ENCODE data around the gene RICTOR. TPM values are rescaled to one million over a fixed set of nuclear protein-coding genes. Genes with fewer than 3 reads are reported as not detected.

Gene RICTOR, protein sequence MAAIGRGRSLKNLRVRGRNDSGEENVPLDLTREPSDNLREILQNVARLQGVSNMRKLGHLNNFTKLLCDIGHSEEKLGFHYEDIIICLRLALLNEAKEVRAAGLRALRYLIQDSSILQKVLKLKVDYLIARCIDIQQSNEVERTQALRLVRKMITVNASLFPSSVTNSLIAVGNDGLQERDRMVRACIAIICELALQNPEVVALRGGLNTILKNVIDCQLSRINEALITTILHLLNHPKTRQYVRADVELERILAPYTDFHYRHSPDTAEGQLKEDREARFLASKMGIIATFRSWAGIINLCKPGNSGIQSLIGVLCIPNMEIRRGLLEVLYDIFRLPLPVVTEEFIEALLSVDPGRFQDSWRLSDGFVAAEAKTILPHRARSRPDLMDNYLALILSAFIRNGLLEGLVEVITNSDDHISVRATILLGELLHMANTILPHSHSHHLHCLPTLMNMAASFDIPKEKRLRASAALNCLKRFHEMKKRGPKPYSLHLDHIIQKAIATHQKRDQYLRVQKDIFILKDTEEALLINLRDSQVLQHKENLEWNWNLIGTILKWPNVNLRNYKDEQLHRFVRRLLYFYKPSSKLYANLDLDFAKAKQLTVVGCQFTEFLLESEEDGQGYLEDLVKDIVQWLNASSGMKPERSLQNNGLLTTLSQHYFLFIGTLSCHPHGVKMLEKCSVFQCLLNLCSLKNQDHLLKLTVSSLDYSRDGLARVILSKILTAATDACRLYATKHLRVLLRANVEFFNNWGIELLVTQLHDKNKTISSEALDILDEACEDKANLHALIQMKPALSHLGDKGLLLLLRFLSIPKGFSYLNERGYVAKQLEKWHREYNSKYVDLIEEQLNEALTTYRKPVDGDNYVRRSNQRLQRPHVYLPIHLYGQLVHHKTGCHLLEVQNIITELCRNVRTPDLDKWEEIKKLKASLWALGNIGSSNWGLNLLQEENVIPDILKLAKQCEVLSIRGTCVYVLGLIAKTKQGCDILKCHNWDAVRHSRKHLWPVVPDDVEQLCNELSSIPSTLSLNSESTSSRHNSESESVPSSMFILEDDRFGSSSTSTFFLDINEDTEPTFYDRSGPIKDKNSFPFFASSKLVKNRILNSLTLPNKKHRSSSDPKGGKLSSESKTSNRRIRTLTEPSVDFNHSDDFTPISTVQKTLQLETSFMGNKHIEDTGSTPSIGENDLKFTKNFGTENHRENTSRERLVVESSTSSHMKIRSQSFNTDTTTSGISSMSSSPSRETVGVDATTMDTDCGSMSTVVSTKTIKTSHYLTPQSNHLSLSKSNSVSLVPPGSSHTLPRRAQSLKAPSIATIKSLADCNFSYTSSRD (N-terminal part only)
- polyA plus RNA-seq (2012; ENCODE audit: insufficient read depth, insufficient read length): 6.5 TPM

- H3K4me3 ChIP-seq (ENCODE audit: low read length): peak within 1 kb of the TSS; percentile 84
- peak; percentile 72 for DNase-seq (ENCODE audit: low read depth, low spot score)
These were observed at the start of gene RICTOR for GRCh38 chr5:39074017-39074814. Gene RICTOR, minus strand, starts transcription at chr5:39074399. Its CDS starts 22 bp downstream, at chr5:39074377.

DNA sequence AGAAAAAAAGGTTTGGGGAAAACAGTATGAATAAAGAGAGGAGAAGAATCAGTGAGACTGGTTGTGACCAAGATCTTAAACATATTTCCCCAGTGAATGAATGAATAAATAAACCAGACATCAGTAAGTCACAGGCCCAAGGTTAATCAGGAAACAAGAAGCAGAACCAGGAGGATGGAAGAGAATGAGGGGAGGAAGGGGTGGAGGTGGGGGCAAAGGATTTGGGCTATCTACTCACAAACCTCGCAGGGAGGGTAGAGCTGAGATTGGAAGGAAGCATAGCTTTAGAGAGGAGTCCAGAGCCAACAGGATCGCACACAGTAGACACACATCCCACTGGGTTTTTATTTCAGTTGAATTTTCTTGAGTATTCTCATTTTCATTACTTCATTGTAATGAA, 47.7 kb upstream of the RICTOR start:
- no peak overlapping the region for H3K4me3 ChIP-seq (ENCODE audit: low read length)
- no peak for DNase-seq (ENCODE audit: low read depth, low spot score)

- no peak for DNase-seq (ENCODE audit: low read depth, low spot score)
- no peak overlapping the region for H3K4me3 ChIP-seq (ENCODE audit: low read length)
These were observed 47.1 kb upstream of the RICTOR start for GRCh38 chr5:39121315-39121714.

- no peak overlapping the region for H3K4me3 ChIP-seq (ENCODE audit: low read length)
- no peak for DNase-seq (ENCODE audit: low read depth, low spot score)
These were observed 45.8 kb upstream of the RICTOR start for GRCh38 chr5:39120052-39120420.

DNA sequence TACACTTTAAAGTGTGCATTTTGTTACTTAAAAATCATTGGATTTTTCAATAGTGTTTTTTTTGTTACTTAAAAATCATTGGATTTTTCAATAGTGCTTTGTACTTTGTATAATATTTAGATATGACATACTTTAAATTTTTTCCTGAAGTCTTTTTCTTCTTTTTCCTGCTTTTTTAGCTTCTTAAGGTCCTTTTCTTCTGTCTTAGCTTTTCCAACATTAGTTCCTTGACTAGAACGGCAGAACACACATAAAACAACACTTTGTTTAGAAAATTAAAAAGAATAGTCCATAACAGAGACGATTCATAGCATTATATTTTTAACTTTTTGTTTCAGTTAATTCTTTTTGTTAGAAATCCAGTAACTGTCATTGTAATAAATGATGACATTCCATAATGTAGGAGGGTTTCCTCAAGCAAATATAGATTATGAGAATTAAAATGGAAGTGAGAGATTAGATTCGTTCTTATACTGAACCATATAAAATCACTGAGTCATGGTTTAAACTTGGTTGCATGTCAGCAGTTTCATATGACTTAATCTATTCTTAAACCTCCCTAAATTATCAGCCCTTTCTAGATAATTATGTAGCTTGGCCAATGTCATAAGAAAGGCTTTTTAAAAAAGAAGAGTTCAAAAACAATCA, 45.3 kb upstream of the RICTOR start:
- H3K4me3 ChIP-seq (ENCODE audit: low read length): no peak overlapping the region
- no peak for DNase-seq (ENCODE audit: low read depth, low spot score)

DNA sequence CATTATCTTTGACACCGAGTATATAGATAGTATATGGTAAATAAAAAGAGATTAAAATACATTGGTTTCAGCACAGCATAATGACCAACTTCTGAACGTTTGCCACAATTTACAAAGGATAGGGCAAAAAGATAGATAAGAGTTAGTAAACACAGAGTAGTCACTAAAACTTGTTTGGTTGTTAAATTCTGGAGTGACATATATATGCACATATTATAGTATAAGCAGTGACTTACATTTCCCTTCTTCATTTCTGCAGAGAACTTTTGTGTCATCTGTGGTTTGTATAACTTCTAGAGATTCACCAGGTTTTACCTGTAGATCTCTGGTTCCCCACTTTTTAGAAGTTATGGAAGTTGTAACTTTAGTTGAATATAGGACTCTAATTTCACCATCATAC, 44.4 kb upstream of the RICTOR start:
- no peak overlapping the region for H3K4me3 ChIP-seq (ENCODE audit: low read length)
- no peak for DNase-seq (ENCODE audit: low read depth, low spot score)

DNA sequence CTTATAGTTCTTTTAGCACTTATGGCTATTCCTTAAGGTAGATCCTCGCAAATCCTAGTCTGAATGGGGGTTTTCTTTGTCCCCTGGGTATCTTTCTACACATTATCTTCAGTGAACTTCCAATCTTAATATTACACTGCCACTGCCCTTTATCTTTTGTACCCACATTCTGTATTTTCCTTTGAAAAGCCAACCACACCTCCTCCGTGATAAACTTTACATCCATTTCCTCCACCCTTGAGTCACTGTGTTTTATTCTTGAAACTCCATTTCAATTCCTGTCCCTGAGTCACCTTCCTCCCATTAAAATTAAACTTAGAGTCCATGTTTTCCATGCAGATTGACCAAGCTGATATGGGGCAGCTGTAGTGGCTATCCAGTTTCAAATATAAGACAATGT, 43.2 kb upstream of the RICTOR start:
- no peak overlapping the region for H3K4me3 ChIP-seq (ENCODE audit: low read length)
- no peak for DNase-seq (ENCODE audit: low read depth, low spot score)

GRCh38 chr5:39116344-39117170, 42.4 kb upstream of the RICTOR start:
- H3K4me3 ChIP-seq (ENCODE audit: low read length): no peak overlapping the region
- no peak for DNase-seq (ENCODE audit: low read depth, low spot score)

DNA sequence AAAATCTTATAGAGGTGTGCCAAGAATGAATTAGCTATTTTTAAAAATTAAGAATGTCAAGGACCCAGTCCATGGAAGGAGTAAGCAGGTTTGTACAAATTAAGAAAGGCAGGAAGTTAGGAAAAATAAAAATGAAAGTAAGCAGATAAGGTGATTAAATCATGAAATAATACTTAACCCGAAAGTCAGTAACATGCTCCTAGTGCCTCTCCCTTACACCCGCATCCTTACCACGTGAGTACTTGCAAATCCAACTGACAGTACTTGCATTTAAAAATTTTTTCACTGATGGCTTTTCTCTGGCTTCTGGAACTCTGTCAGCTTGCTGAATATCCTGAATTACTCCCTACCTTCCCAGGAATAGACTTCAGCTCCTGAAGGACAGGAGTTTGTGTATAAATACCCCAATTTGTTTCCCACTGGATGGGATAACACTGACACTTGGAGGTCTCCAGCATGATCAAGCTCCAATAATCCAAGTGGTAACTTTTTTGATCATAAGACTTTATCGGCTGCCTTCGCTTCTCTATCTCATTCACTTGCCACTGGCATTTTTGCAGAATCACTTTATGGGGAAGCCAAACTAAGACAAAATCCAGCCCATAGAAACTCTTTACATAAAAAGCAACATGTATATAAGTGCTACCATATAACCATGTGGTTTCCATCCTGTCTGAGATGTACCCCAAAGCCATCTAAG, 41.6 kb upstream of the RICTOR start:
- no peak overlapping the region for H3K4me3 ChIP-seq (ENCODE audit: low read length)
- DNase-seq (ENCODE audit: low read depth, low spot score): no peak

- no peak for DNase-seq (ENCODE audit: low read depth, low spot score)
- H3K4me3 ChIP-seq (ENCODE audit: low read length): no peak overlapping the region
These were observed 40.0 kb upstream of the RICTOR start for GRCh38 chr5:39114155-39114554.

DNA sequence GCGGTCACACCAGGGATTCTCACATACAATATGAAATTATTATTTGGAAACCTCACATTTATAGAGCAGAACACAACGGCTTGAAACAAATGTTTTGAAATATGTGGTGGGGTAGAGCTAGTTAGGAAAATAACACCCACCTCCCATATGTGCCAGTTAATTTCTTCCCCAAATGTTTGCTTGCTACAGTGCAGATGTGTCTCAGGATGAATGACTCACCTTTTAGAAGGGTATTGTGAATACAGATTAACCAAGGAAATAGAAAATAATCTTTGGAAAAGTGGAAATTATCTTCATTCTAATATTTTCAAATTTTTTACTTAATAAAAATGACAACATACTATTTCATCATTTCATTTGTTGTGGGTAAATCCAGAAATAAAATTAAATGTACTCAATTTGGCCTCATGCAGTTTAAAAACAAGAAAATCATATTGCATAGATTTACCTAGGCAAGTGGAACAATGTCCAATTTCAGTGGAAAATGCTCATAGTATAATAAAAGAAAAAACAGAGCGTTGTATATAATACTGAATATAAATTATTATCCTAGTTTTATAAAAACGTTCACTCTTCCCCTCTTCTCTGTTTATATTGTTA, 39.3 kb upstream of the RICTOR start:
- H3K4me3 ChIP-seq (ENCODE audit: low read length): no peak overlapping the region
- DNase-seq (ENCODE audit: low read depth, low spot score): no peak

DNA sequence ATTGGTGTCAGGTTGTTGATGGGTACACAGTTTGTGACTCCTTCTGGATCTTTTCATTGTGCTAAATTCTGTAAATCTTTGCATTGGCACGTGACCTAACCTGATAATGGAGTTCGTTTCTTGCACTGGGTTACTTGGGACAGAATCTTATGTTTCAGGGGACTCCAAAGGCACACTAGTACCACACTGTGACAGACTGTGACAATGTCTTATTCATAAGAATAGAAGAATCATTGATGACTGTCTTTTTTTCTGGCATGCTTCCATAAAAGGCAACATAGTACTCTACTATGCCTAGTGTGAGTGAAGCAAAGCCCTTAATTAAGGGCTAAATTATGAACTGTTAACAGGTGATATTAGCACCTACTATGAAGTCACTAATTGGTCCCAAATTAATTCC, 35.4 kb upstream of the RICTOR start:
- H3K4me3 ChIP-seq (ENCODE audit: low read length): no peak overlapping the region
- no peak for DNase-seq (ENCODE audit: low read depth, low spot score)

GRCh38 chr5:39108987-39109386, 34.8 kb upstream of the RICTOR start:
- no peak for DNase-seq (ENCODE audit: low read depth, low spot score)
- no peak overlapping the region for H3K4me3 ChIP-seq (ENCODE audit: low read length)

- no peak overlapping the region for H3K4me3 ChIP-seq (ENCODE audit: low read length)
- no peak for DNase-seq (ENCODE audit: low read depth, low spot score)
These were observed 33.2 kb upstream of the RICTOR start for GRCh38 chr5:39107350-39107749.

DNA sequence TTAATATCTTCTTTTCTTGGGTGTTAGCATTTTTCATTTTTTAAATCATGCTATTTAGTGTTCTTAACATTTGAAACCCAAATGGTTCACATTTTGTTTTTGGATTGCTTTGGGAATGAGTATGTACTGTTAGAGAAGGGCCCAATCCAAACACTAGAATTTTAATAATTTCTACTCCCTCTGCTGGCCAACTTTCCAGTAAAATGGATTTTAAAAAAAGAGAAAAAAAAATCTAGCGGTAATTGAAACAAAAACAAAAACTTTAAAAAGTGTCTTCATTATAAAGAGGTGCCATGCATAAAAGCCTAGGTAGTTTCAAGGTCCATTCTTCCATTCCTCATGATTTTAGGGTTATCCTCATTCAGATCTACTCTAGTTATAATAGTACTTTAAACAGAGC, 32.1 kb upstream of the RICTOR start:
- no peak for DNase-seq (ENCODE audit: low read depth, low spot score)
- H3K4me3 ChIP-seq (ENCODE audit: low read length): no peak overlapping the region

DNA sequence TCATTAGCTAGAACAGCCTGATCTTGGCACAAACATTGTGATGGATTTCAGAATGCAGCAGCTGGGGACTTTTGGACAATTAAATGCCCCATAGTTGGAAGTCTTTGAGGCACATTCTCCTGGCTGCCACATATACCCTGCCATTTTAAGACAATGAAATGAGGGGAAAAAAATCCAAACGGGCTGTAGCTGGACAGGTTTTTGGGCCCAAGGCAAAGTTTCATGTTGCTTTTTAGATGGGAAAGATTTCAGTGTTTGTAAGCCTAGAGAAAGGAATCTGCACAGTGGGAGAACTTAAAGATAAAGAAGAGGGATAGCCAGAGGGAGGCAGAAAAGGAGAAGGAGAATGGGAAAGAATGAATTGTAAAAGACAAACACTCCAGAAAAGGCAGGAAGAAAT, 30.0 kb upstream of the RICTOR start:
- no peak for DNase-seq (ENCODE audit: low read depth, low spot score)
- no peak overlapping the region for H3K4me3 ChIP-seq (ENCODE audit: low read length)
